HG02943 (cell line): Measurements from ENCODE around the gene PAK1.

Experiments used
- ATAC-seq: cut with Tn5 transposase; IDR thresholded peaks from one replicate; pipeline ENCODE4 v1.9.1; 2021; ENCODE audit warnings: mild to moderate bottlenecking, low read depth, moderate library complexity; ENCODE audit not compliant: unreplicated experiment

Gene PAK1

GRCh38 chr11:77379253-77379652, 94.6 kb downstream of the PAK1 start:
- no peak for ATAC-seq

- ATAC-seq = no peak
Measured at GRCh38 chr11:77377734-77378133, 96.2 kb downstream of the PAK1 start.

- ATAC-seq = no peak
Measured at GRCh38 chr11:77375107-77375506, 98.8 kb downstream of the PAK1 start.

GRCh38 chr11:77374611-77375031, 99.3 kb downstream of the PAK1 start:
- no peak for ATAC-seq

GRCh38 chr11:77374108-77374507, 99.8 kb downstream of the PAK1 start:
- no peak for ATAC-seq

GRCh38 chr11:77372726-77373125, 101.2 kb downstream of the PAK1 start:
- no peak for ATAC-seq

GRCh38 chr11:77371646-77372045, 102.2 kb downstream of the PAK1 start:
- no peak for ATAC-seq

GRCh38 chr11:77370217-77370616, 103.7 kb downstream of the PAK1 start:
- ATAC-seq = no peak

GRCh38 chr11:77361184-77361583, 112.7 kb downstream of the PAK1 start:
- ATAC-seq = no peak

GRCh38 chr11:77359481-77359880, 114.4 kb downstream of the PAK1 start:
- no peak for ATAC-seq

GRCh38 chr11:77353131-77353530, 120.8 kb downstream of the PAK1 start:
- ATAC-seq = no peak

GRCh38 chr11:77351281-77351886, 122.5 kb downstream of the PAK1 start:
- ATAC-seq = no peak

GRCh38 chr11:77347948-77348347, 125.9 kb downstream of the PAK1 start:
- ATAC-seq = no peak

- ATAC-seq = no peak
Measured at GRCh38 chr11:77346906-77347603, 126.8 kb downstream of the PAK1 start.

- no peak for ATAC-seq
Measured at GRCh38 chr11:77345621-77346020, 128.3 kb downstream of the PAK1 start.

GRCh38 chr11:77340501-77340900, 133.4 kb downstream of the PAK1 start:
- ATAC-seq = no peak

- no peak for ATAC-seq
Measured at GRCh38 chr11:77332259-77332658, 141.6 kb downstream of the PAK1 start.

GRCh38 chr11:77325159-77325558, 148.7 kb downstream of the PAK1 start:
- no peak for ATAC-seq

- ATAC-seq = no peak
Measured at GRCh38 chr11:77324508-77324907, 149.4 kb downstream of the PAK1 start.

GRCh38 chr11:77322926-77323590, 150.8 kb downstream of the PAK1 start:
- ATAC-seq = no peak

- no peak for ATAC-seq
Measured at GRCh38 chr11:77322506-77322905, 151.4 kb downstream of the PAK1 start.

GRCh38 chr11:77320351-77320750, 153.5 kb downstream of the PAK1 start:
- no peak for ATAC-seq
